HPDE6-E6E7 (cell line): Measurements from ENCODE around the gene MYO7B.

Experiments
- DNase-seq: peaks from one replicate; pipeline ENCODE4 v3.0.0; 2011; ENCODE audit warnings: missing footprints; ENCODE audit errors: extremely low spot score

MYO7B gene

GRCh38 chr2:127624756-127625571, 89.5 kb downstream of the MYO7B start:
- no peak for DNase-seq

GRCh38 chr2:127625572-127625951, 90.1 kb downstream of the MYO7B start:
- no peak for DNase-seq

GRCh38 chr2:127626175-127626574, 90.7 kb downstream of the MYO7B start:
- DNase-seq, result no peak

GRCh38 chr2:127626917-127627739, 91.6 kb downstream of the MYO7B start:
- no peak for DNase-seq

GRCh38 chr2:127627740-127628571, 92.5 kb downstream of the MYO7B start:
- no peak for DNase-seq

- DNase-seq, result no peak
These were observed 93.5 kb downstream of the MYO7B start for GRCh38 chr2:127628767-127629614.

- DNase-seq, result no peak
These were observed 94.2 kb downstream of the MYO7B start for GRCh38 chr2:127629637-127630036.

- DNase-seq, result no peak
These were observed 94.8 kb downstream of the MYO7B start for GRCh38 chr2:127630096-127630863.

GRCh38 chr2:127630864-127631540, 95.5 kb downstream of the MYO7B start:
- DNase-seq, result no peak

- no peak for DNase-seq
These were observed 96.1 kb downstream of the MYO7B start for GRCh38 chr2:127631541-127631996.

GRCh38 chr2:127631997-127632581, 96.6 kb downstream of the MYO7B start:
- no peak for DNase-seq

GRCh38 chr2:127632592-127633489, 97.4 kb downstream of the MYO7B start:
- DNase-seq, result no peak

GRCh38 chr2:127633556-127634065, 98.1 kb downstream of the MYO7B start:
- DNase-seq, result no peak

GRCh38 chr2:127634066-127634617, 98.7 kb downstream of the MYO7B start:
- DNase-seq, result no peak

- DNase-seq, result no peak
These were observed 99.3 kb downstream of the MYO7B start for GRCh38 chr2:127634626-127635379.

GRCh38 chr2:127635380-127636237, 100.1 kb downstream of the MYO7B start:
- DNase-seq, result no peak
